CD4-positive, alpha-beta memory T cell (primary cell): Measurements from ENCODE around the gene EPHA5. TPM values are rescaled to one million over a fixed set of nuclear protein-coding genes. Genes with fewer than 3 reads are reported as not detected.
A peak's percentile ranks its signal among the peaks of the same experiment; 100 is the strongest.
"Not testable (repeated sequence)": the region's sequence is repeated elsewhere in the genome, so short reads cannot be mapped to it uniquely, and the experiment has no call there.

ENCODE experiments used
- CTCF ChIA-PET: fragments of 350-600 bp; sonication (Branson Sonifier 250); formaldehyde crosslinking; loops from one replicate; lab custom pipeline; 2021; ENCODE audit warnings: inconsistent platforms; ENCODE audit not compliant: partially characterized antibody; lab: Charles Lee
- POLR2A ChIA-PET: fragments of 350-600 bp; sonication (Branson Sonifier 250); formaldehyde crosslinking; loops from one replicate; lab custom pipeline; 2021; ENCODE audit not compliant: partially characterized antibody; lab: Charles Lee
- DNase-seq, 5 donors: peaks; one replicate each; pipeline versions ENCODE4 v3.0.0 to v3.0.0-alpha.2; 2020 to 2022; ENCODE audit warnings: mixed read lengths in 1 of 5
- H3K27ac ChIP-seq: one replicate; pipeline ENCODE4 v1.7.0; 2013; ENCODE audit warnings: low read depth, low read length
- H3K27me3 ChIP-seq: 2 replicates; pipeline ENCODE4 v1.7.0; 2013; ENCODE audit warnings: mild to moderate bottlenecking, low read length, moderate library complexity; ENCODE audit not compliant: insufficient read depth
- H3K36me3 ChIP-seq: 2 replicates; pipeline ENCODE4 v1.7.0; 2013; ENCODE audit warnings: mild to moderate bottlenecking, low read length, moderate library complexity; ENCODE audit not compliant: insufficient read depth
- H3K4me1 ChIP-seq: 2 replicates; pipeline ENCODE4 v1.7.0; 2013; ENCODE audit warnings: mild to moderate bottlenecking, low read length, moderate library complexity; ENCODE audit not compliant: insufficient read depth
- H3K4me3 ChIP-seq, 2 donors: one replicate each; pipeline ENCODE4 v1.7.0; 2013; ENCODE audit warnings: low read length in 2 of 2, mild to moderate bottlenecking in 1 of 2
- H3K9me3 ChIP-seq, 2 donors: one replicate each; pipeline ENCODE4 v1.7.0; 2013; ENCODE audit warnings: low read length in 2 of 2, control low read depth in 1 of 2; ENCODE audit not compliant: control insufficient read depth in 1 of 2
- H3K27ac Mint-ChIP-seq, 7 donors: one replicate each; pipeline ENCODE4 v1.8.0; 2020 to 2021; ENCODE audit warnings: mixed read lengths in 7 of 7, mild to moderate bottlenecking in 6 of 7, inconsistent platforms in 3 of 7, moderate library complexity in 3 of 7
- H3K27me3 Mint-ChIP-seq, 2 donors: one replicate each; pipeline ENCODE4 v1.8.0; 2020 to 2021; ENCODE audit warnings: mixed read lengths in 2 of 2
- H3K36me3 Mint-ChIP-seq, 2 donors: one replicate each; pipeline ENCODE4 v1.8.0; 2020 to 2021; ENCODE audit warnings: mixed read lengths in 2 of 2, inconsistent platforms in 1 of 2, mild to moderate bottlenecking in 1 of 2
- H3K4me1 Mint-ChIP-seq, 4 donors: one replicate each; pipeline ENCODE4 v1.8.0; 2020 to 2021; ENCODE audit warnings: mixed read lengths in 4 of 4, mild to moderate bottlenecking in 1 of 4
- H3K4me3 Mint-ChIP-seq, 8 donors: one replicate each; pipeline ENCODE4 v1.8.0; 2020 to 2021; ENCODE audit warnings: mixed read lengths in 8 of 8, mild to moderate bottlenecking in 7 of 8, moderate library complexity in 6 of 8, inconsistent platforms in 3 of 8
- H3K9me3 Mint-ChIP-seq, 8 donors: one replicate each; pipeline ENCODE4 v1.8.0; 2020 to 2021; ENCODE audit warnings: mixed read lengths in 8 of 8, mild to moderate bottlenecking in 5 of 8, inconsistent platforms in 3 of 8, moderate library complexity in 1 of 8
- intact Hi-C: fragments of 100-400 bp; cut with micrococcal nuclease; formaldehyde crosslinking; loops from one replicate; pipeline ENCODE4 v1.15.1; 2023
- polyA plus RNA-seq, 2 donors: library from polyadenylated mRNA; unstranded; fragments of 300-500 nt; fragmentation: Illumina TruSeq; gene quantifications; one replicate each; pipeline ENCODE4 v1.2.3, GENCODE V29; 2021
- total RNA-seq, 2 experiments: library from RNA; stranded (reverse); gene quantifications; one replicate each; pipeline ENCODE4 v1.2.3, GENCODE V29; 2021

Gene EPHA5
- total and polyA plus RNA-seq, 4 experiments from 2014 or later = not detected

GRCh38 chr4:65340382-65341109 is 329.7 kb downstream of the EPHA5 start:
- POLR2A ChIA-PET = no interaction called here
- Histone ChIP-seq H3K27me3 (no peaks in the 10 kb centered on the region), H3K36me3 (no peaks in the 10 kb centered on the region), H3K4me1 (no peaks in the 10 kb centered on the region), H3K9me3 (no peaks in the 10 kb centered on the region), H3K27ac (no peak overlapping the region), H3K4me3 (no peak overlapping the region)
- CTCF ChIA-PET = no interaction called here
- Mint-ChIP-seq H3K4me3 (no peak overlapping the region), H3K36me3 (no peaks in the 10 kb centered on the region), H3K4me1 (no peaks in the 10 kb centered on the region), H3K27me3 (no peaks in the 10 kb centered on the region), H3K9me3 (peaks cover 0 to 13% (median 3%) of the 10 kb centered on the region in 8 donors), H3K27ac (no peak overlapping the region)
- intact Hi-C loops = no loop called here
- peak in 1 of 5 donors; percentile 17 for DNase-seq

GRCh38 chr4:65337371-65337770 is 332.9 kb downstream of the EPHA5 start:
- Histone ChIP-seq H3K36me3 (no peaks in the 10 kb centered on the region), H3K4me3 (no peak overlapping the region), H3K27ac (no peak overlapping the region), H3K27me3 (no peaks in the 10 kb centered on the region), H3K9me3 (no peaks in the 10 kb centered on the region), H3K4me1 (no peaks in the 10 kb centered on the region)
- ChIA-PET CTCF (no interaction called here), POLR2A (no interaction called here)
- Mint-ChIP-seq H3K4me3 (no peak overlapping the region), H3K9me3 (peaks cover 0 to 9% (median 3%) of the 10 kb centered on the region in 8 donors), H3K27me3 (no peaks in the 10 kb centered on the region), H3K4me1 (no peaks in the 10 kb centered on the region), H3K27ac (no peak overlapping the region), H3K36me3 (no peaks in the 10 kb centered on the region)
- no peak for DNase-seq
- intact Hi-C loops = no loop called here

- Mint-ChIP-seq H3K36me3 (no peaks in the 10 kb centered on the region), H3K27ac (no peak overlapping the region), H3K9me3 (peaks cover 0 to 9% (median 4%) of the 10 kb centered on the region in 8 donors), H3K4me1 (no peaks in the 10 kb centered on the region), H3K27me3 (no peaks in the 10 kb centered on the region), H3K4me3 (no peak overlapping the region)
- DNase-seq = no peak
- intact Hi-C loops = no loop called here
- no peaks in the 10 kb centered on the region for H3K36me3 ChIP-seq
- H3K9me3 ChIP-seq = no peaks in the 10 kb centered on the region
- H3K27me3 ChIP-seq = no peaks in the 10 kb centered on the region
- no peaks in the 10 kb centered on the region for H3K4me1 ChIP-seq
- ChIA-PET CTCF (no interaction called here), POLR2A (no interaction called here)
- H3K27ac ChIP-seq = no peak overlapping the region
- H3K4me3 ChIP-seq = no peak overlapping the region
Observed at GRCh38 chr4:65336465-65336864, 333.8 kb downstream of the EPHA5 start.

- ChIA-PET POLR2A (no interaction called here), CTCF (no interaction called here)
- Mint-ChIP-seq H3K36me3 (no peaks in the 10 kb centered on the region), H3K27ac (no peak overlapping the region), H3K4me1 (no peaks in the 10 kb centered on the region), H3K27me3 (no peaks in the 10 kb centered on the region), H3K4me3 (no peak overlapping the region), H3K9me3 (peaks cover 0 to 4% (median 2%) of the 10 kb centered on the region in 8 donors)
- DNase-seq = no peak
- Histone ChIP-seq H3K4me1 (no peaks in the 10 kb centered on the region), H3K9me3 (no peaks in the 10 kb centered on the region), H3K27me3 (no peaks in the 10 kb centered on the region), H3K4me3 (no peak overlapping the region), H3K36me3 (no peaks in the 10 kb centered on the region), H3K27ac (no peak overlapping the region)
- intact Hi-C loops = no loop called here
Observed at GRCh38 chr4:65316534-65316933, 353.8 kb downstream of the EPHA5 start.

- DNase-seq = no peak
- intact Hi-C loops = no loop called here
- Mint-ChIP-seq H3K4me3 (no peak overlapping the region), H3K9me3 (peaks cover 0 to 11% (median 5%) of the 10 kb centered on the region in 8 donors), H3K4me1 (no peaks in the 10 kb centered on the region), H3K36me3 (no peaks in the 10 kb centered on the region), H3K27me3 (no peaks in the 10 kb centered on the region), H3K27ac (no peak overlapping the region)
- Histone ChIP-seq H3K27ac (no peak overlapping the region), H3K27me3 (no peaks in the 10 kb centered on the region), H3K4me3 (no peak overlapping the region), H3K9me3 (no peaks in the 10 kb centered on the region), H3K4me1 (no peaks in the 10 kb centered on the region), H3K36me3 (no peaks in the 10 kb centered on the region)
- ChIA-PET CTCF (no interaction called here), POLR2A (no interaction called here)
Observed at GRCh38 chr4:65311120-65311519, 359.2 kb downstream of the EPHA5 start.

- H3K4me1 Mint-ChIP-seq = no peaks in the 10 kb centered on the region
- H3K4me3 Mint-ChIP-seq = no peak overlapping the region
- ChIA-PET POLR2A (no interaction called here), CTCF (no interaction called here)
- no peak for DNase-seq
- H3K4me1 ChIP-seq = no peaks in the 10 kb centered on the region
- H3K27me3 Mint-ChIP-seq = no peaks in the 10 kb centered on the region
- no peaks in the 10 kb centered on the region for H3K36me3 Mint-ChIP-seq
- H3K36me3 ChIP-seq = no peaks in the 10 kb centered on the region
- H3K27me3 ChIP-seq = no peaks in the 10 kb centered on the region
- no peaks in the 10 kb centered on the region for H3K9me3 ChIP-seq
- intact Hi-C loops = no loop called here
- H3K4me3 ChIP-seq = no peak overlapping the region
- H3K27ac Mint-ChIP-seq = no peak overlapping the region
- H3K27ac ChIP-seq = no peak overlapping the region
- peaks cover 0 to 11% (median 5%) of the 10 kb centered on the region in 8 donors for H3K9me3 Mint-ChIP-seq
Observed at GRCh38 chr4:65310586-65310985, 359.7 kb downstream of the EPHA5 start.

- CTCF ChIA-PET, intact Hi-C loops, H3K27me3 Mint-ChIP-seq, H3K9me3 ChIP-seq, H3K27me3 ChIP-seq, H3K27ac ChIP-seq, H3K4me3 Mint-ChIP-seq, DNase-seq, H3K4me1 Mint-ChIP-seq, H3K27ac Mint-ChIP-seq, H3K4me1 ChIP-seq, H3K36me3 Mint-ChIP-seq, H3K36me3 ChIP-seq, POLR2A ChIA-PET, H3K4me3 ChIP-seq: not testable (repeated sequence)
- peaks cover 0 to 14% (median 6%) of the 10 kb centered on the region in 8 donors for H3K9me3 Mint-ChIP-seq
Observed at GRCh38 chr4:65308626-65309025, 361.7 kb downstream of the EPHA5 start.
